ENCODE data around the gene EME1.

Gene EME1

GRCh38 chr17:50359998-50360461 lies 13.0 kb upstream of the EME1 start:
- H3K36me3 ChIP-seq (ENCODE audit: control insufficient read depth, low read depth, low read length) = peaks cover 39% of the 10 kb centered on the region
- H3K27me3 ChIP-seq (ENCODE audit: control insufficient read depth, insufficient read depth, low read length) = no peaks in the 10 kb centered on the region
- H3K27ac ChIP-seq (ENCODE audit: low read length) = no peak overlapping the region
- H3K4me1 ChIP-seq (ENCODE audit: control insufficient read depth, low read depth, low read length) = peaks cover 12% of the 10 kb centered on the region
- H3K9me3 ChIP-seq (ENCODE audit: control insufficient read depth, low read depth, low read length) = no peaks in the 10 kb centered on the region
- no peak overlapping the region for H3K9ac ChIP-seq (ENCODE audit: low read length)
- no peak overlapping the region for H3K4me3 ChIP-seq (ENCODE audit: low read length)

DNA sequence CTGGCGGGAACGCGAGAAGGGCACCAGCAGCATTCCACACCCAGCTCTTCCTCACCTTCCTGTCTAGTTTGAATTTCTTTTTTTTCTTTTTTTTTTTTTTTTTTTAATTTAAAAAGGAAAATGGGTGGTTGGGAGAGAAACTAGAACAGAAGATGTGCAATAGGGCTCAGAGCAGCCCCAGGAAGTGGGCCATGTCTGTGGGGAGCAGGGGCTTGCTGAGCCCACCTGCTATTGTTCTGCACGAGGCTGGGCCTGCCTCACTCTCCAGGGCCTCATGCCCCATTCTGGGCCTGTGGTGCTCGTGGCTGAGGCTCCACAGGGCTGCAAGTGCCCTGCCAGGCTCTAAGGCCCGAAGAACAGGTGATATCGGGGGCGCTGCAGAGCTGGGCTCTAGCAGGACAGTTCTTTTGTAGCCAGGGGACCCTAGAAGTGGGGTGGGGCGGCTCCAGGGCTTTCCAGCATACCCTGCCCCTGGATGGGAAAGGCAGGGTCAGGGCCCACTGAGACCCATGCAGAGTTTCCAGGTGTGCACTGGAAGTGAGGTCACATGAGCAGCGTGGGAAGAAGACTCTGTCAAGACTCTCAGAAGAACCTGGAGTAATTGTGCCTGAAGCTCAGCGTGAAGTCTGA lies 12.4 kb upstream of the EME1 start:
- Histone ChIP-seq H3K9ac (ENCODE audit: low read length) (no peak overlapping the region), H3K4me3 (ENCODE audit: low read length) (no peak overlapping the region), H3K36me3 (ENCODE audit: control insufficient read depth, low read depth, low read length) (peaks cover 34% of the 10 kb centered on the region), H3K9me3 (ENCODE audit: control insufficient read depth, low read depth, low read length) (no peaks in the 10 kb centered on the region), H3K4me1 (ENCODE audit: control insufficient read depth, low read depth, low read length) (peaks cover 12% of the 10 kb centered on the region), H3K27me3 (ENCODE audit: control insufficient read depth, insufficient read depth, low read length) (no peaks in the 10 kb centered on the region), H3K27ac (ENCODE audit: low read length) (no peak overlapping the region)

DNA sequence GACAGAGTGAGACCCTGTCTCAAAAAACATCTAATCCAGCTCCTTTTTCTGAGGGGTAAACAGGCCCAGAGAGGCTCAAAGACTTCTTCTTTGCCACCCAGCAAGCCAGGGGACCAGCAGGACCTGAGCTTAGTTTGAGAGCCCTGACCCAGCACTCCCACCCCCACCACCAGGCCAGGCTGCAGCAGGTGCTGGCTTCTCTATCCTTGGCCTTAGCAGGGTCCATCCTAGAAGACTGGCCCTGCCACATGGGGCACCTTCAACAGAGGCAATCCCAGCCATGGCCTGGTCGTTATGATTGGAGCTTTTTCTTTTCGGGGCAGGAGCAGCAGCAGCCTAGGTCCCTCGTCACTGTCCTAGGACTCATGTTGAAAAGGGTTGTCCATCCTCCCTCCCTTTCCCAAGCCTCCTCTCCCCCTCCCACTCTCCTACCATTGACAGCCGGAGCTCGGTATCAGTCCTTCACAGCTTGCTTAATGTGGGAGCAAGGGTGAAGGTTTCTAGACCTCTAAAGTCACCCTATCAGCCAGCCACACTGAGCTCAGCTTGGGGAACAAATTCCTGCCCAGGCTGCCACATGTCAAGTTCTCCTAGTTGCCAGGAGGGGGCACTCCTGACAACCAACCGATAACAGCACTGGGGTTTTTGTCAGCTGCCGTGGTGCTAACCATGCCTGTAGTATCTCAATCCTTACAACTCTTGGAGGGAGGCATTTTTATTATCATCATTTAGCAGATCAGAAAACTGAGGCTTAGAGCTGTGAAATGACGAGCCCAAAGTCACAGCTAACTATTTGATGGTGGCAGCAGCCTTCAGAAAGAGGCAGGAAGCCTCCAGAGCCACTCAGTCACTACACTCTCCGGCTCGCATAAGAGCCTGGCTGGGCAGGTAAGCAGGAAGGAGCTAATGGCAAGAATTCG lies 11.2 kb upstream of the EME1 start:
- Histone ChIP-seq H3K4me1 (ENCODE audit: control insufficient read depth, low read depth, low read length) (peaks cover 12% of the 10 kb centered on the region), H3K9me3 (ENCODE audit: control insufficient read depth, low read depth, low read length) (no peaks in the 10 kb centered on the region), H3K27ac (ENCODE audit: low read length) (no peak overlapping the region), H3K4me3 (ENCODE audit: low read length) (no peak overlapping the region), H3K9ac (ENCODE audit: low read length) (no peak overlapping the region), H3K27me3 (ENCODE audit: control insufficient read depth, insufficient read depth, low read length) (no peaks in the 10 kb centered on the region), H3K36me3 (ENCODE audit: control insufficient read depth, low read depth, low read length) (peaks cover 24% of the 10 kb centered on the region)

- Histone ChIP-seq H3K27ac (ENCODE audit: low read length) (no peak overlapping the region), H3K9me3 (ENCODE audit: control insufficient read depth, low read depth, low read length) (no peaks in the 10 kb centered on the region), H3K36me3 (ENCODE audit: control insufficient read depth, low read depth, low read length) (peaks cover 31% of the 10 kb centered on the region), H3K4me1 (ENCODE audit: control insufficient read depth, low read depth, low read length) (peaks cover 12% of the 10 kb centered on the region), H3K27me3 (ENCODE audit: control insufficient read depth, insufficient read depth, low read length) (no peaks in the 10 kb centered on the region), H3K9ac (ENCODE audit: low read length) (no peak overlapping the region), H3K4me3 (ENCODE audit: low read length) (no peak overlapping the region)
Measured at GRCh38 chr17:50362661-50363060, 10.4 kb upstream of the EME1 start.

GRCh38 chr17:50363217-50364060 lies 9.6 kb upstream of the EME1 start:
- Histone ChIP-seq H3K9me3 (ENCODE audit: control insufficient read depth, low read depth, low read length) (no peaks in the 10 kb centered on the region), H3K4me1 (ENCODE audit: control insufficient read depth, low read depth, low read length) (peaks cover 12% of the 10 kb centered on the region), H3K9ac (ENCODE audit: low read length) (no peak overlapping the region), H3K4me3 (ENCODE audit: low read length) (no peak overlapping the region), H3K36me3 (ENCODE audit: control insufficient read depth, low read depth, low read length) (peaks cover 34% of the 10 kb centered on the region), H3K27me3 (ENCODE audit: control insufficient read depth, insufficient read depth, low read length) (no peaks in the 10 kb centered on the region), H3K27ac (ENCODE audit: low read length) (peak overlapping the region; percentile 55)

- Histone ChIP-seq H3K9me3 (ENCODE audit: control insufficient read depth, low read depth, low read length) (no peaks in the 10 kb centered on the region), H3K36me3 (ENCODE audit: control insufficient read depth, low read depth, low read length) (peaks cover 34% of the 10 kb centered on the region), H3K4me3 (ENCODE audit: low read length) (no peak overlapping the region), H3K9ac (ENCODE audit: low read length) (no peak overlapping the region), H3K27me3 (ENCODE audit: control insufficient read depth, insufficient read depth, low read length) (no peaks in the 10 kb centered on the region), H3K27ac (ENCODE audit: low read length) (no peak overlapping the region), H3K4me1 (ENCODE audit: control insufficient read depth, low read depth, low read length) (peaks cover 12% of the 10 kb centered on the region)
Measured at GRCh38 chr17:50364061-50364458, 9.0 kb upstream of the EME1 start.

- Histone ChIP-seq H3K4me3 (ENCODE audit: low read length) (no peak overlapping the region), H3K4me1 (ENCODE audit: control insufficient read depth, low read depth, low read length) (peaks cover 12% of the 10 kb centered on the region), H3K36me3 (ENCODE audit: control insufficient read depth, low read depth, low read length) (peaks cover 34% of the 10 kb centered on the region), H3K27me3 (ENCODE audit: control insufficient read depth, insufficient read depth, low read length) (no peaks in the 10 kb centered on the region), H3K9me3 (ENCODE audit: control insufficient read depth, low read depth, low read length) (no peaks in the 10 kb centered on the region), H3K27ac (ENCODE audit: low read length) (no peak overlapping the region), H3K9ac (ENCODE audit: low read length) (no peak overlapping the region)
Measured at GRCh38 chr17:50364715-50365114, 8.3 kb upstream of the EME1 start.

DNA sequence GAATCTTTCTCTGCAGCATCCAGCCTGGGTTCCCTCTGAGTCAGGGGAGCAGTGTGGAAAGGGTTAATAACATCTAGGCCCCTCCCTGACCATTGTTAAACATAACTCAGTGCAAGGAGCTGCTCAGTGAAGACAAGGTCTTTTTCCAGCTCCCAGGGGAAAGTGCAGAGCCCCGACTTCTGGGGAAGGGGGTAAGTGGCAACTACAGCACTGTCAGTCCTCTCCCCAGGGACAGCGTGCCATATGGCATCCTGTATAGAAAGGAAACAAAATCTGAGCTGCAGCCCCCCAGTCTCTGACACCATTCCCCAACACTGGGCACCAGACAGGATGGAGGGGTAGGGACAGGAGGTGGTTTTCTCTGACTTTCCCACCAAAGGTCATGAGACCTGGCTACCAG lies 7.9 kb upstream of the EME1 start:
- Histone ChIP-seq H3K36me3 (ENCODE audit: control insufficient read depth, low read depth, low read length) (peaks cover 36% of the 10 kb centered on the region), H3K4me3 (ENCODE audit: low read length) (no peak overlapping the region), H3K4me1 (ENCODE audit: control insufficient read depth, low read depth, low read length) (peaks cover 12% of the 10 kb centered on the region), H3K9me3 (ENCODE audit: control insufficient read depth, low read depth, low read length) (no peaks in the 10 kb centered on the region), H3K27ac (ENCODE audit: low read length) (no peak overlapping the region), H3K9ac (ENCODE audit: low read length) (no peak overlapping the region), H3K27me3 (ENCODE audit: control insufficient read depth, insufficient read depth, low read length) (no peaks in the 10 kb centered on the region)

DNA sequence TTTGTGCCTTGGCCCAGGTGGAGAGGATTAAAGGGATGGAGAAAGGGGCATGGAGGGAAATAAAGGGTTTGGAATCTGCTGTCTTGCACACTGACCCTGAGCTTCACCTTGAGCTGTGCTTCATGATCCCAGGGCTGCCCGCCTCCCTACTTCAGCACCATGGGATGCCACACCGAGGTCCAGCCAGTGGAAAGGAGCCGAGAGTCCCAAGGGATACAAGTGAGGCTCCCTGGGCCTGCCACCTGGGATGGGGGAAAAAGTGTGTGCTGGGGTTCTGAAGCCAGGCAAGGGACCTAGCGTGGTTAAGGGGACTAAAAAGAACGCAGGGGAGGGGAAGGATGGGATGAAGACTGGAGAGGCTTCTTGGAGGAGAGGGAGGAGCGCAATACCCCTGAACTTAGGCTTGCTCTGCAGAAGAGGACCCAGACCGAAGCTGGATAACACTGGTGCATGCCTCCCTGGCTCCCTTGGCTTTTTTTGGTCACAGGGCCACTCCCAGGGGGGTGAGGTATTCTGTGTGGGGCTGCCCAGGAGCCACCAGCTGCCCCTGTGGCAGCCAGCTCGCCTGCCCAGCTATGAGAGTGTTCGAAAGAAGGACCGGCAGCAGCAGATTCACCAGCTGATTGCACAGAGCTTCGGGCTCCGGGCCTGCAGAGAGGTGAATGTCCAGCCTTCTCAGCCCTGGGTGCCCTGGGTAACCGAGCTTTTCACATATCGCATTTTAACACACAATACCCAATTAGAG lies 7.2 kb upstream of the EME1 start:
- peaks cover 12% of the 10 kb centered on the region for H3K4me1 ChIP-seq (ENCODE audit: control insufficient read depth, low read depth, low read length)
- no peaks in the 10 kb centered on the region for H3K27me3 ChIP-seq (ENCODE audit: control insufficient read depth, insufficient read depth, low read length)
- H3K36me3 ChIP-seq (ENCODE audit: control insufficient read depth, low read depth, low read length) = peaks cover 40% of the 10 kb centered on the region
- no peak overlapping the region for H3K9ac ChIP-seq (ENCODE audit: low read length)
- H3K4me3 ChIP-seq (ENCODE audit: low read length) = no peak overlapping the region
- H3K9me3 ChIP-seq (ENCODE audit: control insufficient read depth, low read depth, low read length) = no peaks in the 10 kb centered on the region
- H3K27ac ChIP-seq (ENCODE audit: low read length) = no peak overlapping the region

DNA sequence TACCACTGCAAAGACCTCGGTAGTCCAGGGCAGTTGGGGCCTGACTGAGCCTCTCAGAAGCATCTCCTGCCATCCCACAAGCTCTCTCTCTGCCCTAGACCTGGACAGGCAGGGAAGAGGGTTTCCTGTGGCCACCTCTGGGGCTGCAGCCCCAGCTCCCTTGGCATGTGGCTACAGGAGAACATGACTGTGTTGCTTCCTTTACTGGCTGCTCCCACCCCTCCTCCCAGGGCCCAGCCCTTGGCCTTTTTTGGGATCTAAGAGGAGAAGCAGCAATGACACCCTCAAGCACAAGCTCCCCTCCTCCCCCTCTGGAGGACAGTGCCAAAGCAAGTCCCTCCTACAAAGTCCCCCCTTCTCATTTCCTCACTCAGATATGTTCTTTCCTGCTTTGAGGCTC lies 5.6 kb upstream of the EME1 start:
- peaks cover 43% of the 10 kb centered on the region for H3K36me3 ChIP-seq (ENCODE audit: control insufficient read depth, low read depth, low read length)
- H3K4me1 ChIP-seq (ENCODE audit: control insufficient read depth, low read depth, low read length) = peaks cover 12% of the 10 kb centered on the region
- H3K9me3 ChIP-seq (ENCODE audit: control insufficient read depth, low read depth, low read length) = no peaks in the 10 kb centered on the region
- no peak overlapping the region for H3K27ac ChIP-seq (ENCODE audit: low read length)
- no peak overlapping the region for H3K9ac ChIP-seq (ENCODE audit: low read length)
- no peak overlapping the region for H3K4me3 ChIP-seq (ENCODE audit: low read length)
- H3K27me3 ChIP-seq (ENCODE audit: control insufficient read depth, insufficient read depth, low read length) = no peaks in the 10 kb centered on the region

- no peak overlapping the region for H3K27ac ChIP-seq (ENCODE audit: low read length)
- H3K4me3 ChIP-seq (ENCODE audit: low read length) = no peak overlapping the region
- no peak overlapping the region for H3K9ac ChIP-seq (ENCODE audit: low read length)
- no peaks in the 10 kb centered on the region for H3K27me3 ChIP-seq (ENCODE audit: control insufficient read depth, insufficient read depth, low read length)
- H3K36me3 ChIP-seq (ENCODE audit: control insufficient read depth, low read depth, low read length) = peaks cover 43% of the 10 kb centered on the region
- H3K9me3 ChIP-seq (ENCODE audit: control insufficient read depth, low read depth, low read length) = no peaks in the 10 kb centered on the region
- peaks cover 4% of the 10 kb centered on the region for H3K4me1 ChIP-seq (ENCODE audit: control insufficient read depth, low read depth, low read length)
Measured at GRCh38 chr17:50370052-50370451, 3.0 kb upstream of the EME1 start.

Data from iPS-18a (cell line).